ENCODE data around the gene EPB41L2. TPM values are rescaled to one million over a fixed set of nuclear protein-coding genes. Genes with fewer than 3 reads are reported as not detected.

The EPB41L2 gene
- total RNA-seq, 1 donor from 2014 or later = 16.5 TPM

DNA sequence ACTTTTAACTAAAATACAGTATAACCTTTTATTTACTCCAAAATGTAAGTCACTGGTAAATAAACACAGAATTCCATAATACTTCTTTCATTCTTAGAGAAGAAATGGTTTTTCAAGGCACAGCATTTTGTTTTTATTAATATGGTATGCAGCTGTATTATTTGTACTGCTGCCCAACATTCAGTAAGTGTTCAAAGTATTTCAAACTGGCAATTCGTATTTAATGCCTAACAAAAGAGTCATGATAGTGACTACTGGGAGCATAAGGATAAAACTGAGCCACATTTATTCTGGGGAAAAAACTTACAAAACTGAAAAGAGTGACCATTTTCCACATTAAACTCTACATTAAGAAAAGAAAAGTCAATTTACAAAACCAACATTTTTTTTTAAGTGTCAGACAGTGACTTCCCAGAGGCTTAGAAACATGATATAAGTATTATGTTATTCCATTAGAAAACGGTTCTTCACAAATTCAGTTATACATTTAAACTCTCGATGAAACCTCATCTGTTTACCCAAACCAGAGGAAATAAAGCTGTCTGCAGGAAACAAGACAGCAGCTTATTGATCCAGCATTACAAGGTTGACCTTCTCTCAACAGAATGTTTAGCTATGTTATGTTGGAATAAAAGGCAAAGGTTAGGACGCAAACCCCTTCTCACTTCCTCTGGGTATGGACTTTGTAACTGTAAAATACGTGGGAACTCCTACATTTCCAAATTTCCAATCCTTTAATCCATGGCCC, 24.3 kb downstream of the EPB41L2 start:
- peaks cover 4% of the 10 kb centered on the region for H3K9me3 Mint-ChIP-seq
- intact Hi-C loops (cut with micrococcal nuclease) = no loop called here
- DNase-seq = no peak

DNA sequence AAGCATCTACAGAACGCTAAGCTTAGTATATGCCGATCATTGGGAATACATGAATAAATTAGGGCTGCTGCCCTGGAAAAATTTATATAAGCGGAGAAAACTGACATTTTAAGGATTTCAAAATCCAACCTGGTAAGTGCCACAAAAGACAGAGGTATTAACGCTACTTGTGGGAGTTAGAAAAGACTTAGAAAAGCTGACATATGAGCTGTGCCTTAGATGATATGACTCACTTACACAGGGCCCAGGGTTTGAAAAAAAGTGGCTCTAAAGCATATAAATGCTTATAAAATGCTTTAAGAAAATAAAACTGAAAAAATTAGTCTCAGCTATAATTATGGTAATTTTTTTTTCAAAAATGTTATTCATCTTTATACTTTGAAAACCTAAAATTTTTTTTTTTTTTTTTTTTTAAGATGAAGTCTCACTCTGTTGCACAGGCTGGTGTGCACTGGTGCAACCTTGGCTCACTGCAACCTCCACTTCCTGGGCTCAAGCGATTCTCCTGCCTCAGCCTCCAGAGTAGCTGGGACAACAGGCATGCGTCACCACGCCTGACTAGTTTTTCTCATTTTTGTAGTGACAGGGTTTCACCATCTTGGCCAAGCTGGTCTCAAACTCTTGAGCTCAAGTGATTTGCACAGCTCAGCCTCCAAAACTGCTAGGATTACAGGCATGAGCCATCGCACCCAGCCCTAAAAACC, 25.7 kb downstream of the EPB41L2 start:
- Mint-ChIP-seq H3K36me3 (ENCODE audit: low read depth) (no peaks in the 10 kb centered on the region), H3K27me3 (no peaks in the 10 kb centered on the region), H3K27ac (no peak overlapping the region), H3K9me3 (peaks cover 4% of the 10 kb centered on the region), H3K4me3 (no peak overlapping the region), H3K4me1 (no peaks in the 10 kb centered on the region)
- no peak for DNase-seq
- intact Hi-C loops (cut with micrococcal nuclease) = no loop called here

More for the DNA sequence above, 24.3 kb downstream of the EPB41L2 start:
- Mint-ChIP-seq H3K27me3 (no peaks in the 10 kb centered on the region), H3K36me3 (ENCODE audit: low read depth) (no peaks in the 10 kb centered on the region), H3K27ac (no peak overlapping the region), H3K4me3 (no peak overlapping the region), H3K4me1 (no peaks in the 10 kb centered on the region)

DNA sequence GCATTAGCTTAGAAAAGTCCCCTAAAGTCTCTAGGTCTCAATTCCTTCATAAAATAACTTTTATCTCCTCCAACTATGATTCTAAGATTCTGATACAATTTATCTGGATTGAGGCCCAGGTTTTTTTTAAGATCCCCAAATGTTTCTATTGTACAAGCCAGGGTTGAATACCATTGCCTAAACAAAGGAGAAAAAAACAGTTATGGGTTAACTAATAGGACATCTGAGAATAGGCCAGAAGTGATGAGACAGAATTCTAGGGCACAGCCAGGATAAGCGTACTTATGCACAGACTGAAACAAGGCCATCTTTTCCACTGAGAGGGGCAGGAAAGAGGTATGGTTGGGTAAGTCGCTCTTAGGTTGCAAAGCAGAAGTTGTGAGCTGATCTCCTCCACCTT, 26.4 kb downstream of the EPB41L2 start:
- H3K4me3 Mint-ChIP-seq = no peak overlapping the region
- H3K36me3 Mint-ChIP-seq (ENCODE audit: low read depth) = no peaks in the 10 kb centered on the region
- H3K27ac Mint-ChIP-seq = no peak overlapping the region
- no peaks in the 10 kb centered on the region for H3K4me1 Mint-ChIP-seq
- peaks cover 4% of the 10 kb centered on the region for H3K9me3 Mint-ChIP-seq
- DNase-seq = no peak
- intact Hi-C loops (cut with micrococcal nuclease) = no loop called here
- H3K27me3 Mint-ChIP-seq = no peaks in the 10 kb centered on the region

- DNase-seq = no peak
- intact Hi-C loops (cut with micrococcal nuclease) = no loop called here
- Mint-ChIP-seq H3K9me3 (peaks cover 4% of the 10 kb centered on the region), H3K4me3 (no peak overlapping the region), H3K36me3 (ENCODE audit: low read depth) (no peaks in the 10 kb centered on the region), H3K27ac (no peak overlapping the region), H3K27me3 (no peaks in the 10 kb centered on the region), H3K4me1 (no peaks in the 10 kb centered on the region)
These were observed 26.9 kb downstream of the EPB41L2 start for GRCh38 chr6:131036143-131036542.

DNA sequence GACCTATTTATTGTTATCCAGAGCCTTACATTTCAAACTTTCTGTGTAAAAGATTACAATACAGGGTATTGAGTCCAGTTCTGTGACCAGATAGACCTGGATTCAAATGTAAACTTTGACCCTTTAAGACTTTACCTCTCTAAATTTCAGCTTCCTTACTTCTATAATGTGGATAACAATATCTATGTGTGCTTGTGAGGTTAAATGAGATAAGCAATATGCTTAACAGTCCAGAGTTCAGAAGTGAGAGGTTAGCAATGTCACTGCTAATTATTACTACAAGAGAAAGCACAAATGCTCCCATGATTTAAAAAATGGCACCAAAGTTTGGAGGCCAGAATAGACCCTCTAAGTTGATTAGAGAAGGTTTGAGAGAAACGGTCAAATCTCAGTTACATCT, 27.5 kb downstream of the EPB41L2 start:
- no peaks in the 10 kb centered on the region for H3K36me3 Mint-ChIP-seq (ENCODE audit: low read depth)
- H3K27ac Mint-ChIP-seq = no peak overlapping the region
- no peak overlapping the region for H3K4me3 Mint-ChIP-seq
- intact Hi-C loops (cut with micrococcal nuclease) = no loop called here
- no peak for DNase-seq
- H3K9me3 Mint-ChIP-seq = peaks cover 1% of the 10 kb centered on the region
- H3K27me3 Mint-ChIP-seq = no peaks in the 10 kb centered on the region
- H3K4me1 Mint-ChIP-seq = no peaks in the 10 kb centered on the region

GRCh38 chr6:131033631-131034030, 29.4 kb downstream of the EPB41L2 start:
- H3K27me3 Mint-ChIP-seq = no peaks in the 10 kb centered on the region
- no peaks in the 10 kb centered on the region for H3K4me1 Mint-ChIP-seq
- no peaks in the 10 kb centered on the region for H3K9me3 Mint-ChIP-seq
- H3K27ac Mint-ChIP-seq = no peak overlapping the region
- intact Hi-C loops (cut with micrococcal nuclease) = no loop called here
- DNase-seq = no peak
- H3K4me3 Mint-ChIP-seq = no peak overlapping the region
- H3K36me3 Mint-ChIP-seq (ENCODE audit: low read depth) = no peaks in the 10 kb centered on the region

DNA sequence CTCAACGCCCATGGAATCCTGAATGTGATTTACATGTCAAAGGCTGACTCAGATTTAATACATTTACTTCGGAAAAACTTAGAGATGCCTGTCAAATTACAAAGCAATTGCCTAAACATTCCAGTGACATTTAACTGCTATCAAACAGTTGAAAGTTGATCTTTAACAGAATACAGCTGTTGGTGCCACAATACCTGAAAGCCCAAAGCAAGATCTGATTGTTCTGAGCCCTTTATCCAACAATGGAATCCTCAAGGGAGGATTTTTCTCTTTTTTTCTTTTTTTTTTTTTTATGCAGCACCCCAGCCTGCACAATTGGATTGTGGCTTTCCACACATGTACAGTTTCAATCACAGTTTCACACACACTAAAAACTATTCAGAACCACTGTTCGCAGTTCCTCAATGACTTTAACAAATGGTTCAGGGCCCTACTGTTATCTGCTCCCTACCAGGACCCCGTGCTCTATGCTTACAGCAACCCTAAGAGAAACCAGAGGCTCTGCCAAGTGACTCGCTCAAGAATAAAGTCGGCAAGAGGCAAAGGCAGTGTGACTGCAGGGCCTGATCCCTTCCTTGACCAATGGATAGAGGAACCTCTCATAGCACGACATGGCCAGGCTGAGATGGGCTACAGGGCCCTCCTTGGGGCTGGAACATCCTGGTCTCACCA, 33.3 kb downstream of the EPB41L2 start:
- H3K36me3 Mint-ChIP-seq (ENCODE audit: low read depth) = no peaks in the 10 kb centered on the region
- DNase-seq = no peak
- no peaks in the 10 kb centered on the region for H3K27me3 Mint-ChIP-seq
- H3K4me3 Mint-ChIP-seq = no peak overlapping the region
- H3K27ac Mint-ChIP-seq = no peak overlapping the region
- intact Hi-C loops (cut with micrococcal nuclease) = no loop called here
- peaks cover 3% of the 10 kb centered on the region for H3K9me3 Mint-ChIP-seq
- no peaks in the 10 kb centered on the region for H3K4me1 Mint-ChIP-seq

GRCh38 chr6:131027326-131027725, 35.7 kb downstream of the EPB41L2 start:
- H3K36me3 Mint-ChIP-seq (ENCODE audit: low read depth) = no peaks in the 10 kb centered on the region

DNA sequence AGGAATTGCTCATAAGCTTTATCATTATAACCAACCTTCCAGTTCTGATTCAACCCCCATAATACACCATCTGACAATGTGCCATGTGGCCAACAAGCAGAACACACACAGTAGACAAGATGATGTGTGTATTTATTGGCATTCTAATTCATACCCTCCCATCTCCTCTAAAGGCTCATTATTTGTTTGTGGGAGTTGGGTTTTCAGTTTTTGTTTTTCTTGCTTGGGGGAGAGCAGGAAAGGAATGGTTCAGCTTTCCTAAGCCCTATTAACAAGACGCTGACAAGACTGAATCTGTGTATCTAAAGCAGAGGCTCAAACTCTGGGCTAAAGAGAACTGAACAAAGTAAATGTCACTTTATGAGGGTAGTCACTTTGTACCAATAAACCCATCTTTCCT, 36.8 kb downstream of the EPB41L2 start:
- no peak overlapping the region for H3K27ac Mint-ChIP-seq
- no peaks in the 10 kb centered on the region for H3K27me3 Mint-ChIP-seq
- DNase-seq = no peak
- intact Hi-C loops (cut with micrococcal nuclease) = no loop called here
- no peaks in the 10 kb centered on the region for H3K4me1 Mint-ChIP-seq
- H3K4me3 Mint-ChIP-seq = no peak overlapping the region
- peaks cover 3% of the 10 kb centered on the region for H3K9me3 Mint-ChIP-seq
- no peaks in the 10 kb centered on the region for H3K36me3 Mint-ChIP-seq (ENCODE audit: low read depth)

More at GRCh38 chr6:131027326-131027725, 35.7 kb downstream of the EPB41L2 start:
- Mint-ChIP-seq H3K27me3 (no peaks in the 10 kb centered on the region), H3K9me3 (peaks cover 3% of the 10 kb centered on the region), H3K4me3 (no peak overlapping the region), H3K27ac (no peak overlapping the region), H3K4me1 (no peaks in the 10 kb centered on the region)
- no peak for DNase-seq
- intact Hi-C loops (cut with micrococcal nuclease) = no loop called here

DNA sequence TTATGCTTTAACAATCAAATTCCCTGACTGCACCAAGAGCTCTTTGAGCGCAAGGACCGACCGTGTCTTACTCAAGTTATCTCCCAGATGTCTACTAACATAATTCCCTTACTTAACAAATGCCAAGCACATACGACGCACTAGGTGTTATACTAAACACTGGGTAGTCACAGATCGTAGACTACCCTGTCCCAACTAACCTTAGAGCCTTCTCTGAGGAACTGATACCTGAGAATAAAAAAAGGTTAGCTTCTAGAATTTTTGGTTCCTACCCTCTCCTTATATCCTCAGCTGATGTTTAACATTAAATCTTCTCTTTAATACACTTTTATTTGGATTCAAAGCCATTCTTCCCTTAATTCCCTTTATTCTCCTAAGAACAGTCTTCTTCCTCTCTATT, 38.5 kb downstream of the EPB41L2 start:
- DNase-seq = no peak
- no peak overlapping the region for H3K27ac Mint-ChIP-seq
- intact Hi-C loops (cut with micrococcal nuclease) = no loop called here
- no peaks in the 10 kb centered on the region for H3K36me3 Mint-ChIP-seq (ENCODE audit: low read depth)
- no peaks in the 10 kb centered on the region for H3K4me1 Mint-ChIP-seq
- H3K9me3 Mint-ChIP-seq = peaks cover 3% of the 10 kb centered on the region
- H3K27me3 Mint-ChIP-seq = no peaks in the 10 kb centered on the region
- H3K4me3 Mint-ChIP-seq = no peak overlapping the region

GRCh38 chr6:131023834-131024504, 39.1 kb downstream of the EPB41L2 start:
- no peaks in the 10 kb centered on the region for H3K4me1 Mint-ChIP-seq
- no peaks in the 10 kb centered on the region for H3K27me3 Mint-ChIP-seq
- H3K27ac Mint-ChIP-seq = no peak overlapping the region
- H3K4me3 Mint-ChIP-seq = no peak overlapping the region
- peaks cover 3% of the 10 kb centered on the region for H3K9me3 Mint-ChIP-seq
- H3K36me3 Mint-ChIP-seq (ENCODE audit: low read depth) = no peaks in the 10 kb centered on the region
- DNase-seq = no peak
- intact Hi-C loops (cut with micrococcal nuclease) = no loop called here

- Mint-ChIP-seq H3K4me1 (no peaks in the 10 kb centered on the region), H3K36me3 (ENCODE audit: low read depth) (no peaks in the 10 kb centered on the region), H3K9me3 (peaks cover 3% of the 10 kb centered on the region), H3K4me3 (no peak overlapping the region), H3K27me3 (no peaks in the 10 kb centered on the region), H3K27ac (no peak overlapping the region)
- DNase-seq = no peak
- intact Hi-C loops (cut with micrococcal nuclease) = no loop called here
These were observed 40.4 kb downstream of the EPB41L2 start for GRCh38 chr6:131022691-131023090.

GRCh38 chr6:131017962-131018361, 45.1 kb downstream of the EPB41L2 start:
- H3K4me1 Mint-ChIP-seq = no peaks in the 10 kb centered on the region
- H3K36me3 Mint-ChIP-seq (ENCODE audit: low read depth) = no peaks in the 10 kb centered on the region
- H3K4me3 Mint-ChIP-seq = no peak overlapping the region
- no peaks in the 10 kb centered on the region for H3K9me3 Mint-ChIP-seq
- DNase-seq = no peak
- no peak overlapping the region for H3K27ac Mint-ChIP-seq
- no peaks in the 10 kb centered on the region for H3K27me3 Mint-ChIP-seq
- intact Hi-C loops (cut with micrococcal nuclease) = no loop called here

Measured in activated CD4-positive, alpha-beta T cell treated with anti-CD3 and anti-CD28 coated beads, Interleukin-2, amount 10 ng/mL, durations not matched to agents 24 days and 14 days (primary cell).